Measurements from ENCODE around the gene ODF2.

Gene ODF2

DNA sequence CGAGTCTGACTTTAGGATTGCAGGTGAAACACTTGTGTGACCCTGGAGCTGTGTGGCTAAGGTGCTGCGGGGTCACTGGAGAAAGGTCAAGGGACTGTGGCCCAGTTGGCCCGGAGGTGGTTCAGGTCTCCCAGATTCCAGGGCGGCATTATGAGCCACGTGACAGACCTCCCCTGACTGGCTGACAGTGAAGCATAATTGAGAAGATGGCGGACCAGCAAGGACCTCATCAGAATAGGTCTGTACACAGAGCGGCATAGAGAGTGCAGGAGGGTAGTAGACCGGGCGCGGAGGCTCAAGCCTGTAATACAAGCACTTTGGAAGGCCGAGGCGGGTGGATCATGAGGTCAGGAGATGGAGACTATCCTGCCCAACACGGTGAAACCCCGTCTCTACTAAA is 815 bp upstream of the ODF2 start:
- H3K4me3 ChIP-seq (ENCODE audit: low read depth, low read length): no peak overlapping the region
- DNase-seq (ENCODE audit: low read depth): no peak
- TF ChIP-seq, protein P1, sequence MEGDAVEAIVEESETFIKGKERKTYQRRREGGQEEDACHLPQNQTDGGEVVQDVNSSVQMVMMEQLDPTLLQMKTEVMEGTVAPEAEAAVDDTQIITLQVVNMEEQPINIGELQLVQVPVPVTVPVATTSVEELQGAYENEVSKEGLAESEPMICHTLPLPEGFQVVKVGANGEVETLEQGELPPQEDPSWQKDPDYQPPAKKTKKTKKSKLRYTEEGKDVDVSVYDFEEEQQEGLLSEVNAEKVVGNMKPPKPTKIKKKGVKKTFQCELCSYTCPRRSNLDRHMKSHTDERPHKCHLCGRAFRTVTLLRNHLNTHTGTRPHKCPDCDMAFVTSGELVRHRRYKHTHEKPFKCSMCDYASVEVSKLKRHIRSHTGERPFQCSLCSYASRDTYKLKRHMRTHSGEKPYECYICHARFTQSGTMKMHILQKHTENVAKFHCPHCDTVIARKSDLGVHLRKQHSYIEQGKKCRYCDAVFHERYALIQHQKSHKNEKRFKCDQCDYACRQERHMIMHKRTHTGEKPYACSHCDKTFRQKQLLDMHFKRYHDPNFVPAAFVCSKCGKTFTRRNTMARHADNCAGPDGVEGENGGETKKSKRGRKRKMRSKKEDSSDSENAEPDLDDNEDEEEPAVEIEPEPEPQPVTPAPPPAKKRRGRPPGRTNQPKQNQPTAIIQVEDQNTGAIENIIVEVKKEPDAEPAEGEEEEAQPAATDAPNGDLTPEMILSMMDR (IDR thresholded peaks at IDR 0.05; ENCODE audit: low read depth, low read length): no peak
- TF ChIP-seq MYC (IDR thresholded peaks at IDR 0.05; ENCODE audit: low read depth, low read length) (no peak), POLR2A (IDR thresholded peaks at IDR 0.05; ENCODE audit: extremely low read depth, insufficient read length) (no peak)
- TF ChIP-seq, protein P2, sequence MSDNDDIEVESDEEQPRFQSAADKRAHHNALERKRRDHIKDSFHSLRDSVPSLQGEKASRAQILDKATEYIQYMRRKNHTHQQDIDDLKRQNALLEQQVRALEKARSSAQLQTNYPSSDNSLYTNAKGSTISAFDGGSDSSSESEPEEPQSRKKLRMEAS (IDR thresholded peaks at IDR 0.05; ENCODE audit: low read depth, low read length): no peak

DNA sequence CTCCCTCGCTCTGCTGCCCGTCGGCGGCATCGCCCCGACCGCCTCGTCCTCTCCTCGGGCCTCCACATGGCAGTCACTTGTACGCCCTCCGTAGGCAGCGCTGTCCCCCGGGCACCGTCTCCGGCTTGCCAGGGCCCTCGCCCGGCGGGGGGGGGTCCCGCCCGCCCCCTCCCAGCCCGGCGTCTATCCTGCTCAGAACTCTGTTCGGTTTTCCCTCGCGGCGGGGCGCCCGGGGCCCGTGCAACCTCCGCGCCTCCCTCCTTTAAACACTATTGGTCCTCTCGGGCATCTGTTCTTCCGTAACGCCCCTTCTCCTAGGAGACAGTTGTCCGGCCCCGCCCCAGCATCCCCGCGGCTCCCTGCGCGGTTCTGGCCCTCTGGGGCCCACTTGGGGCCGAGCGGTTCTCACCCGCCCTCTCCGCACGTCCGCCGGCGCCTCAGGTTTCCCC is 831 bp downstream of the ODF2 start:
- TF ChIP-seq, protein P2 (IDR thresholded peaks at IDR 0.05; ENCODE audit: low read depth, low read length): no peak; the same call in 1 of the 2 replicates
- TF ChIP-seq POLR2A (IDR thresholded peaks at IDR 0.05; ENCODE audit: extremely low read depth, insufficient read length): no peak
- TF ChIP-seq MYC (IDR thresholded peaks at IDR 0.05; ENCODE audit: low read depth, low read length): no peak; the same call in none of the 2 replicates
- TF ChIP-seq, protein P1 (IDR thresholded peaks at IDR 0.05; ENCODE audit: low read depth, low read length): no peak
- peak; percentile 78 for DNase-seq (ENCODE audit: low read depth)
- H3K4me3 ChIP-seq (ENCODE audit: low read depth, low read length): peak overlapping the region; percentile 68

DNA sequence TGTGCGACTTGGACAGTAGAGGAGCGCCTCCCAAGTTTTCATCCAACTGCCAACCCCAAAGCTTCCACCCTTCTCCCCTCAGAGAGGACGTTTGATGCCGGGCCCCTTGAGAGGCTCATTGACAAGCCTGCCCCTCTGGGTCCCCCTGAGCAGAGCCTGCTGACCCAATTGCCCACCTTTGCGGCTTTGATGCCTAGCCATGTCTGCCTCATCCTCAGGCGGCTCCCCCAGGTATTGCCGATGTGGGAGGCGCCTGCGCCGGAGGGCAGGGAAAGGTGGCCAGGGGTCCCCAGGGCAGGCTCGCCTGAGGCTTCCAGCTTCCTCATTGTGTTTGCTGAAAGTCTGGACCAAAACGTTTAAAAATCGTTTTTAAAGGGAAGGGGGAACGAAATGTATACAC is 1.4 kb downstream of the ODF2 start:
- peak; percentile 21 for DNase-seq (ENCODE audit: low read depth)
- no peak for TF ChIP-seq MYC (IDR thresholded peaks at IDR 0.05; ENCODE audit: low read depth, low read length)
- TF ChIP-seq, protein P2 (IDR thresholded peaks at IDR 0.05; ENCODE audit: low read depth, low read length): no peak
- no peak for TF ChIP-seq POLR2A (IDR thresholded peaks at IDR 0.05; ENCODE audit: extremely low read depth, insufficient read length)
- H3K4me3 ChIP-seq (ENCODE audit: low read depth, low read length): peak overlapping the region; percentile 68

DNA sequence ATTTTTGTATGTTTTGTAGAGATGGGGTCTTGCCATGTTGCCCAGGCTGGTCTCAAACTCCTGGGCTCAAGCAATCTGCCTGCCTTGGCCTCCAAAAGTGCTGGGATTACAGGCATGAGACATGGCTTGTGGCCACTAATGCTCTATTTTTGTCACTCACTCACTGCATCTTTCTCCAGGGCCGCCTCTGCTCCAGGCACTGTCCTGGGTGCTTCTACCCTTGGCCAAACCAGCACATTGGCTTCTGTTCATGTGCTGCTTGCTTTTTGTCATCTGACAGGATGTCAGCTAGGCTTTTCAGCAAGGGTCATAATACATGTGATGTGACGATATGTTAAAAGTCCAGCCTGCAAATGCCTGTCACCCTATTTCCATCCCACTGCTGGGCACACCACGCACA is 3.2 kb downstream of the ODF2 start:
- no peak overlapping the region for H3K4me3 ChIP-seq (ENCODE audit: low read depth, low read length)
- no peak for DNase-seq (ENCODE audit: low read depth)
- TF ChIP-seq, protein P2 (IDR thresholded peaks at IDR 0.05; ENCODE audit: low read depth, low read length): no peak
- TF ChIP-seq, protein P1 (IDR thresholded peaks at IDR 0.05; ENCODE audit: low read depth, low read length): no peak
- TF ChIP-seq MYC (IDR thresholded peaks at IDR 0.05; ENCODE audit: low read depth, low read length) (no peak), POLR2A (IDR thresholded peaks at IDR 0.05; ENCODE audit: extremely low read depth, insufficient read length) (no peak)

DNA sequence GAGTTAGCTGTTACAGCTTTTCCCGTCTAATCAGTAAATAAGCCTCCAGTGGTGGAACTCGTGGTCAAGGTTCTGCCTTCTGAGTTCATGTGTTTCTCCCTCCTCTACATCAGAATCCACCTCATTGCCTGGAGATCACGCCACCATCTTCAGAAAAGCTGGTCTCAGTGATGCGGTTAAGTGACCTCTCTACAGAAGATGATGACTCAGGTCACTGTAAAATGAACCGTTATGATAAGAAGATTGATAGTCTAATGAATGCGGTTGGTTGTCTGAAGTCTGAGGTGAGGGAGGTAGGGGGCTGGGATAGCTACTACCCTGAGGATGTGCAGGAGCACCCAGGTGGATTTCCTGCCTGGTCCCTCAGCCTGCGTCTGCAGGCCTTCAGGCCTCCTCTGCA is 13.3 kb downstream of the ODF2 start:
- TF ChIP-seq, protein P1 (IDR thresholded peaks at IDR 0.05; ENCODE audit: low read depth, low read length): no peak
- TF ChIP-seq MYC (IDR thresholded peaks at IDR 0.05; ENCODE audit: low read depth, low read length) (no peak), POLR2A (IDR thresholded peaks at IDR 0.05; ENCODE audit: extremely low read depth, insufficient read length) (no peak)
- TF ChIP-seq, protein P2 (IDR thresholded peaks at IDR 0.05; ENCODE audit: low read depth, low read length): no peak
- DNase-seq (ENCODE audit: low read depth): no peak
- no peak overlapping the region for H3K4me3 ChIP-seq (ENCODE audit: low read depth, low read length)

DNA sequence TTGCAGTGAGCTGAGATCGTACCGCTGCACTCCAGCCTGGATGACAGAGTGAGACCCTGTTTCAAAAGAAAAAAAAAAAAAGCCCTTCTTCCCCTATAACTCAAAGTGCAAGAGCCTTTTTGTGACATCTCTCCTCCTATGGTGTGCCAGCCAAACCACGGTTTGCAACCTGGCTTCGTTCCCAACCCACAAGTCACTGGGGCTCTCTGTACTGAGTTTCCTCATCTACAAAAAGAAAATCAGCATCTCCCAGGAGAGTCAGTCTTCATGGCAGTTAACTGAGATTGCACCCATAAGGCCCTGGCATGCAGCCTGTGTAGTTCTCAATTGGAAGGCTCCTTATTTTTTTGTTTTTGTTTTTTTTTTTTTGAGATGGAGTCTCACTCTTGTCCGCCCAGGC is 14.8 kb downstream of the ODF2 start:
- no peak for TF ChIP-seq POLR2A (IDR thresholded peaks at IDR 0.05; ENCODE audit: extremely low read depth, insufficient read length)
- TF ChIP-seq, protein P1 (IDR thresholded peaks at IDR 0.05; ENCODE audit: low read depth, low read length): no peak
- TF ChIP-seq, protein P2 (IDR thresholded peaks at IDR 0.05; ENCODE audit: low read depth, low read length): no peak
- no peak for TF ChIP-seq MYC (IDR thresholded peaks at IDR 0.05; ENCODE audit: low read depth, low read length)
- H3K4me3 ChIP-seq (ENCODE audit: low read depth, low read length): no peak overlapping the region
- DNase-seq (ENCODE audit: low read depth): peak; percentile 84

All from NB4 (cell line).